Colon (tissue), 2 donors: ENCODE measurements around the gene S100P.

ENCODE experiments used
- FAIRE-seq: peaks from 2 replicates; lab custom pipeline; 2012; peaks lifted over from hg19 to GRCh38; lab: Jason Lieb, UNC
- donor health status: control.
- donor health status: control.

S100P gene

DNA sequence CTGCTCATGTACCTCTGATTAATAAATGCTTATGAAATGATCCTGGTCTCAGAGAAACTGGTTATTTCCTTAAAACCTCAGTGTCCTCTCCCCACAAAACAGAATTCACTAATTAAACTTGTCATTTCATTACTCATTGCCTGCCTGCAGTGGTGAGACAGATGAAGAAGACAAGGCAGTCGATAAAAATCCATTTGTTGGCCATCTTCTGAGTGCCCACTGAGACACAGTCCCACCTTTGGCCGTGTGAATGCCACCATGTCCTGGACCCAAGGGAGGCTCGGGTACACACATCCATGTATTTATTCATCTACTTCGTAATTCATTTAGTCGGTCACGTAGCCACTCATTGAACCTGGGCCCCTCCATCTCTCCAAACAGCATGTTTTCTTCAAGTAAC lies 3.5 kb downstream of the S100P start:
- FAIRE-seq = no peak

DNA sequence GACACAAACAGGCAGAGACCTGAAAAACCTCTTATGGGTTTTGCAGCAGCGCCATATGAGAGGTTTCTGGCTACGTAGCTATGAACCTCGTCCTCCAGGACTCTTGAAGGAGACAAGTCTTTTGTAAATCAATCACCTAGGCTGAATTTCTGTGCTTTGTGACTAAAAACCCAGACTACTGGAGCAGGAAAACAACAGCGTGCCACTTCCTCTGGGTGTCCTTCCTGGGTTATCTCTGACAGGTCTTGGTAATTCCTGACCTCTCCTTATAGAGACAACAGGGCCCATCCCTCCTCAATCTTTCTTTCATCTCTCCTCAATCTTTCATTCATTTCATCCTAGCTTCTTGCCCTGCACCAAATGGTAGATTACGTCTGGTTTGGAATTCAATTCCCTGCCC lies 5.7 kb downstream of the S100P start:
- FAIRE-seq = no peak

DNA sequence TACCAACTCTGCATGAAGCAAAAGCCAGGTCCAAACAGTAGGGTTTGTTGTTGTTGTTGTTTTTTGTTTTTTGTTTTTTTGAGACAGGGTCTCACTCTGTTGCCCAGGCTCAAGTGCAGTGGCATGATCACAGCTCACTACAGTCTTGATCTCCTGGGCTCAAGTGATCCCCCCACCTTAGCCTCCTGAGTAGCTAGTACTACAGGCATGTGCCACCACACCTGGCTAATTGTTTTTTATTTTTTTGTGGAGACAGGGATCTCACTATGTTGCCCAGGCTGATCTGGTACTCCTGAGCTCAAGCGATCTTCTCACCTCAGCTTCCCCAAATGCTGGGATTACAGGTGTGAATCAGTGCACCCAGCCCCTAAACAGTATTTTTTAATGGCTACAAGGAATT lies 6.2 kb downstream of the S100P start:
- no peak for FAIRE-seq

DNA sequence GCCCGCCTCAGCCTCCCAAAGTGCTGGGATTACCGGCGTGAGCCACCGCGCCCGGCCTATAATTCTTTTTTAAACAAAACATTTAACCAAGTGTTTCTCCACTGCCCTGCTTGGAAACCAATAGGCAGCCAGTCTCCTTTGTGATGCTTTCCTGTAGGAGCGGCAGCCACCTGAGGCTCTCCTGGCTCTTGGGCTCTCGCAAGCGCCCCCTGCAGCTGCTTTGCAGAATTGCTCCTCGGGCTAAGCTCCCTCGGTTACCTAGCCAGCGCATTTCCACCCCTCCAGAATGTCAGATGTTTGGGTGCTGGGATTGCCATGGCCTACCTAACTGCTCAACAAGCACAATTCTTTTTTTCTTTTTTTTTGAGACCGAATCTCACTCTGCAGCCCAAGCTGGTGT lies 7.7 kb downstream of the S100P start:
- no peak for FAIRE-seq

DNA sequence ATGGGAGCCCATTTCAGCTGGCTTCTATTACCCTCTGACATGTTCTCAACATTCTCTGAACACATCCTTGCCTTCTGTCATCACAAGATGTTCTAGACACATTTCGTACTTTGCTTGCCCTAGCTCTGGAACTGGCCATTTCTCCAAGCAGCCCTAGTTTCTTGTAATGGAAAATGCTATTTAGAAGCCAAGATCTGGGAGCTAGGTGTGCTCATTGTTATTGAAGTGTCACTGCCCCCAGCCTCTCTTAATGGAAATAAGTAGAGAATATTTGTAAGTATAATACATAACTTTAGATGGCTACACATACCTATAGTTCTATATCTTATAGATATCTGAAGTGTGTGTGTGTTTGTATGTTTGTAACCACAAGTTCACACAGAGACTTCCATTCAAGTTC lies 9.1 kb downstream of the S100P start:
- FAIRE-seq = no peak

DNA sequence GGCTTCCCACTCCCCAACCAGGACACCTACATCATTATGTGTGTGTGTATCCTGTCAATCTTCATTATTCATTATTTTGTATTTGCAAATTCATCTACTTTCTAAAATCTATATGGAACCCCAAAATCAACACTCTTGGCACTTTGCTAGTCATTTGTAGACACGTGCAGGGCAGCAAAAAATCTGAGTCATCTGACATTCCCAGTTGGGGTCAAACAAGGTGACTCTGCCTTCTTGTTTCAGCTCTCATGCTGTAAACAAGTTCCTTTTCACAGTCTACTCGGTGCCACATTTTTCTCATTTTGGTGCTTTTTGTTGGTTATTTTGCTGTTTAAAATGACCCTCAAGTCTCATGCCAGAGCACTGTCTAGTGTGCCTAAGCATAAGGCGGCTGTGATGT lies 10.1 kb downstream of the S100P start:
- FAIRE-seq = no peak

DNA sequence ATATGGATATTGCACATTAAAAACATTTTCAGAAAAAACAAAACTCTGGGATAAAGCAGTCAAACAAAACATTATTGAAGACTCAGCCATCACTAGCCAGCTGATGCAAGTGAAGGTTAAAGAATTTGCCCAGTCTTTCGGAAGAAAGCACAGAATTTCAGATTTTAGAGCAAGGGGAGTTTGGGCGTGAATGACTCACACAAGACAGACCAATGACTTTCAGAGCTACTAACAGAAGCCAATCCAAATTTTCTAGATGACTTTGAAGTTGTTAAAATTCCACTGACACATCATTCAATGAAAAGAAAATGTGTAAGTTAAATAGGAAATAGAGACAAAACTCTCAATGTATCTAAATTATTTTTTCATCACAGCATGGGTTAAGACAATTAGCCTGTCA lies 12.0 kb downstream of the S100P start:
- no peak for FAIRE-seq

DNA sequence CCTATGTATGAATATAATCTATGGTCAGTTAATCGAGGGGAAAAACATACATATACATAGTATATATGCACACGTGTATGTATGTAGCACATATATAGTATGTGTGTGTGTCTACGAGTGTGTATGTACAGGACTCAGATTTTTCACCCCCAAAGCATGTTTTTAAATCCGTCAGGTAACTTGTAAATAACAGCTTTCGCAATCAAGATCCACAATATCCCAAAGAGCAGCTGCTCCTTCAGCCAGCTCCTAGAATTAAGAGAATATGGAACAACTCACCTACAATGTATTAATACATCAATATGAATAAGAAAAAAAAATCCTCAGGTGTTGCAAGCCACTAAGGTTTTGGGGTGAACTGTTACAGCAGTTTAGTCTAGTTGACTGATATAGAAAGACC lies 12.5 kb downstream of the S100P start:
- FAIRE-seq = no peak

DNA sequence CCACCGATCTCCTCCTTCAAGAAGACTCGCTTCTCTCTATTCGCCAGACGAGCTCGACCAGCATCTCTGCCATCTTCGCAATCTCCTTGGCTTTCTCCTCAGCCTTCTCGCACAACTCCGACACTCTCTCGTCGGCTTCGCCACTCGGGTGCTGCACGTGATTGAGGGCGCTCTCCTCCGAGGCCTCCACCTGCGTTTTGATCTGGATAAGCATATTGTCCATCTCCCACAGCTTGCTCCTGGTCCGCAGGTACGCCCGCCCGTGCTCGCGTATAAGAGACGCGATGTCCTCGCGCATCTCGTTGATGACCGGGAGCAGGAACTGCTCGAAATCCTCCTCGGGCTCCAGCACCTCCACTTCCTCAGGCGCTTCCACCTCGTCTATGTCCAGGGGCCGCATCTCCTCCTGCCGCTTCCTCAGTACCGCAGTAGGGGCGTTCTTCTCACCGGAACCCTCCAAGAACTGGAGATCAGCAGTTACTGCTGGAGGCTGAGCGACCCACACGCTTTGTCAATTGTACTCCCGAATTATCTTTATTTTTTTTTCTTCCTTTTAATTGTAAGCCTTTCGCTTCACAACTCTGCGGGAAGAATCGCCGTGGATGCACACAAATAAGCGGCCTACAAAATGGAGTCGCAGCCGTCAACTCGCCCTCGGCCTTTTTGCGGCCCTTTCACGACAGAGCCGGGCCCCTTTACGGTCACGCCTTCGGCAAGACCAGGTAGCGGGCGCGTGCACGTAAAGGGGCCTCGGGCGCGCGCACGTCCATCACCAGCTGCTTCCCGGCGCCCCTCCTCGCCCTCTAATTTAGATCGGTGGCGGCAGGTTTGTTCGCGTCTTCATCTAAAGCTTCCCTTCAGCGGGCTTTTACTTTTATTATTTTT lies 15.8 kb downstream of the S100P start, which contains the start of gene MRFAP1L1:
Gene MRFAP1L1 (minus strand): TSS at position 636 of the 885 bp plus-strand sequence. CDS start 236 bp downstream, at position 400.
- no peak for FAIRE-seq

DNA sequence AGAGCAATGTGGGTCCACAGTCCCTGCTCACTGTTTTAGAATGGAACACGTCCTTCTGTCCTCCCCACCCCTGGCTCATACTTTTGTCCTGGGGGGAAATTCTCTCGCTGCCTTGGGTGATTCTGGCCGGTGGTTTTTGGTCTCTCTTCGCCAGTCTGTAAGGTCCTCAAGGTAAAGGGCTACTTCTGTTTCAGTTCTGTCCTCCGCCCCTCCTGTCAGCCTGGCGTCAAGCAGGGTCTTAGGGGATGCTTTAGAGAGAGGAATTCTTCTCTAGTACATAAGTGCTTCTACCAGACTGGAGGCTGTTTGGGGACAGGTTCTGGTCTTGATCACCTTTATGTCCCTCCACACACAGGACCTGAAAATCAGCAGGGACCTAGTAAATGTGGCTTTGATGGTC lies 16.6 kb downstream of the S100P start:
- no peak for FAIRE-seq

DNA sequence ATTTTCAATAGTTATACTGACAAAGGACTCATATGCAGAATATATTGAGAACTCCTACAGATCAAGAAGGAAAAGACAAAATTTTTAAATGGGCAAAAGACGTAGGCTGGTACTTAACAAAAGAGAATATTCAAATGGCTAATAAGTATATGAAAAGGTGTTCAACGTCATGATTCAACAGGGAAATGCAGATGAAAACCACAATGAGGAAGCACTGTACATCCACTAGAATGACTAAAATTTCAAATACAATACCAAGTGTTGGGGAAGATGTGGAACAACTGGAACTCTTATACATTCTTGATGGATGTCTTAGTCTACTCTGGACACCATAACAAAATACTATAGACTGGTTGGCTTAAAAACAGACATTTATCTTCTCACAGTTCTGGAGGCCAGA lies 17.3 kb downstream of the S100P start:
- FAIRE-seq = no peak

DNA sequence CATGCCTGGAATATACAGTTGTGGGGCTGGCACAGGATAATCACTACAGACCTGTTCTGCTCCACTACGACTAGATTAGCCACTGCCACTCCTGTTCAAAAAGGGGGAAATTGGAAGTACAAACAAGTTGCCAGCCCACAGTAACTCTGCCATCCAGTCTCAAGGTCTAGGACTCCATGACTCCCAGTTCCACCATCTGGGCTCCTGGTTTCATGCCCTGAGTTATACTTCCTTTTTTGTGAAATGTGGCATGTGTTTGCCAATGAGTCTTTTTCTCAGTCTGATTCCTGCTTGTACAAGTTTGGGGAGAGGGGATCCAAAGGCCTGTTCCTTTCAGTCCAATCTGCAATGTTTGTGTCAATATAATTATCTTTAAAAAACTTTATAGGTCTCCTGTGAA lies 21.3 kb downstream of the S100P start:
- no peak for FAIRE-seq

DNA sequence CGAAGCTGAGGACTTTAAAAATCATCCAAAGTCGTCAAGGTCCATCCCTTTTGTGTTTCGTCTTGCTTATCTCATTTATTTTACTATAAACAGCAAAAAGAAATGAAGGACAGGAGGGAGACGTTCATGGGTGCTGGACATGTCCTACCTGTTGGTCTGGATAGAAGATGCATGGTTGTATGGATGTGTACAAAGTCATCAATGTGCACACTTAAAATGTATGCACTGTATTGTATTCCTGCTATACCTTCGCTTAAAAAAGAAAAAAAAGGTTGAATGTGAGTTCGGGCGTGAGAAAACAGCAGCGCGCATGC lies 22.0 kb downstream of the S100P start:
- FAIRE-seq = no peak

DNA sequence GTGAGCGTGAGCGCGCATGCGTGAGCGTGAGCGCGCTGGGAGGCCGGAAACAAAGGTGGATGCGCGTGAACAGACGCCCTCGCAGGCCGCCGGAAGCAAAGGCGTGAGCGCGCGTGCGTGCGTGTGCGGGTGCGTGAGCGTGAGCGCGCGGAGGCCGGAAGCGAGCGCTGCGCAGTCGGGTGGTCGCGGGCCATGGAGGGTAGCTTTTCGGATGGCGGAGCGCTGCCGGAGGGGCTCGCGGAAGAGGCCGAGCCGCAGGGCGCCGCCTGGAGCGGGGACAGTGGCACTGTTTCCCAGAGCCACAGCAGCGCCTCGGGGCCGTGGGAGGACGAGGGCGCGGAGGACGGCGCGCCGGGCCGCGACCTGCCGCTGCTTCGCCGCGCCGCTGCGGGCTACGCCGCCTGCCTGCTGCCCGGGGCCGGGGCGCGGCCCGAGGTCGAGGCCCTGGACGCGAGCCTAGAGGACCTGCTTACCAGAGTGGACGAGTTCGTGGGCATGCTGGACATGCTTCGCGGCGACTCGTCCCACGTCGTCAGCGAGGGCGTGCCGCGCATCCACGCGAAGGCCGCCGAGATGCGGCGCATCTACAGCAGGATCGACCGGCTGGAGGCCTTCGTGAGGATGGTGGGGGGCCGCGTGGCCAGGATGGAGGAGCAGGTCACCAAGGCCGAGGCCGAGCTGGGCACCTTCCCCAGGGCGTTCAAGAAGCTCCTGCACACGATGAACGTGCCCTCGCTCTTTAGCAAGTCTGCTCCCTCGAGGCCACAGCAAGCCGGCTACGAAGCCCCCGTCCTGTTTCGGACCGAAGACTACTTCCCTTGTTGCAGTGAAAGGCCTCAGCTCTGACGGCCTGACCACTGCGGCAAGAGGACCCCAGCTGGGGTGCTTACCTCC lies 22.6 kb downstream of the S100P start, which contains the start of gene BLOC1S4:
Gene BLOC1S4 (plus strand): TSS at position 157 of the 894 bp plus-strand sequence. CDS start 36 bp downstream, at position 193.
- FAIRE-seq = no peak

DNA sequence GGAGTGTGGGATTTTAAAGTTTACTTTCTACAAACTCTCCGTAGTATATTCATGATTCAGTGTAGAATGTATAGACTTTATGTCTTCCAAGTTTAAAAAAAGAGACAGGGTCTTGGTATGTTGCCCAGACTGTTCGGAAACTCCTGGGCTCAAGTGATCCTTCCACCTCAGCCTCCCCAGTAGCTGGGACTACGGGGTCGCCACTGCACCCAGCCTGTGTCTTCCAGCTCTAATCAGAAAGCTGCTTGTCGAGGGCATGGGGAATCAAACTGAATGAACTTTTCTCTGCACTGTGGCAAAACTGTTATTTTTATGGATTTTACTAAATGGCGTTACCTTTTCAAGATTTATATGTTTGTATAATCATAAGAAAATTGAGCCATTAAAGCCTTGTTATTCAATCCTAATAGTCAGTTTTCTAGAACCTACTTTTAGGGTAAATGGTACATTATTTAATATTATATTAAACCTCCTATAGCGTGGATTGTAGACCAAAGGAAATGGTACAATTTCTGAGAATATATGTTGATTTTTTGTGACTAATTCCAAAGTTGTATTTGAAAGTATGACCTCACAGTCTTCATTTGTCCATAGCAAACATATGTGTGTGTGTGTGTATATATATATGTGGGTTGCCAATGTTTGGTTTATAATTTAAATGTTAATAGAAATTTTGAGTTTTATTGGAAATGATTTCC lies 23.4 kb downstream of the S100P start:
- FAIRE-seq = no peak

DNA sequence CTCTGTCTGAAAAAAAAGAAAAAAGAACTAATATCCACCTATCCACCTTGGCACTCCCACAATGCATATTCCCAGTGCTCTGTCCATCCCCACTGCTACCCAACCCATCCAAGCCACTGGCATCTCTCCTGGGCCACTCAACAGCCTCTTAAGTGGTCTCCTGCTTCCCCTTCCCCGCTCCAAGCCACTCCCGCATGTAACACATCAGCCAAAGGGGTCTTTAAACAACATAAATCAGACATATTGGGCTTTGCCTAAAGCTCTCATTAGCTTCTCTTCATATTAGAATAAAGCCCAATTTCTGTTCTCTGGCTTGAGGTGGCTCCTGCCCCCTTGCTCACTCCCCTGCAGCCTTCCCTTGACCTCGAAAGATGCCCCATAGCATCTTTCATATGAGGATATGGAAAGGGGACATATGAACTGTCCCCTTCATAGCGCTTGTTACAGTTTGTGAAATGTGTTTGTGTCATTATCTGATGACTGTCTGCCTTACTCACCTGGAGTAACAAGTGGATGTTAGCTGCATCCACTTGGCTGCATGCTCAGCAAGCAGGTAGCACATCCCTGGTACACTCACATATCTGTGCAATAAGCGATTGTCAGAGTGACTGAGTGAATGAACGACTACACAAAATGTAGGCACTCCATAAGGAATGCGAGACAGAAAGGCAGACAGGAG lies 25.4 kb downstream of the S100P start:
- FAIRE-seq = no peak

DNA sequence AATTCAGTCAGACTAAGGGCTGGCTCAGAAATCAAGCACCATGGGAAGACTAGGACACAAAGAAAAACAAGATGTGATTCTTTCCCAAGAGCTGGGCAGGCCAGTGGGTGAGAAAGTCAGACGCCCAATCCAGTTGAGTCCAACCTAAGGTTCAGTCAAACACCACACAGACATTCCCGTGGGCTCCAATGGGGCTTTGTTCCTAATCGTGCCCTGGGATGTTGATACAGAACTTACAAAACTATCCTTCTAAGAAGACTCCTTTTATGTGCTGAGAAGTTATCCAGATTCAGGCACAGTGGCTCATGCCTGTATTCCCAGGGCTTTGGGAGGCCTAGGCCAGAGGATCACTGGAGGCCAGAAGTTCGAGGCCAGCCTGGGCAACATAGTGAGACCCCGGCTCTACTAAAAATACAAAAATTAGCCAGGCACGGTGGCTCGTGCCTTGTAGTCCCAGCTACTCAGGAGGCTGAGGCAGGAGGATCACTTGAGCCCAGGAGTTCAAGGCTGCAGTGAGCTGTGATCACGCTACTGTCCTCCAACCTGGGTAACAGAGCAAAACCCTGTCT lies 26.0 kb downstream of the S100P start:
- no peak for FAIRE-seq

DNA sequence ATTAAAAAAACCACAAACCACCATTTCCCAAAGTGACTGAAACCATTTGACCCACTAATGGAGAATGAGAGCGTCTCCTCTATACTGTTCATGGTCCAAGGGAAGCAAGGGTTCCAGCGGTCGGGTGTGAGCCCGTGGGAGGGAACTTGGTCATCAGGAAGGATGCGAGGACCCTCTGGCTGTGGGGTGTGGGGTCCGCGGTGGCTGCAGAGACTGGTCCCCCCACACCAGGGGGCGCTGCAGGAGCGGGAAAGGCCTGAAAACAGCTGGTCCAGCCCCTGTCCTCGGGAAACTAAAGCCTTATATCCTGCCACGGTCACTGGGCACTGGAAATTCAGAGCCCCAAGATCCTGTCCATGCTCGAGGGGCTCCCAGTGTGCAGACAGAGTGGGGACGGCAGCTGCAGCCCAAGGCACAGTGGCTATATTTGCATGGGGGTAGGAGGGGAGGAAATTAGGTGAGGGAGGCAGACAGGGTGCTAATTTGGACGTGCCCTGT lies 26.6 kb downstream of the S100P start:
- no peak for FAIRE-seq

DNA sequence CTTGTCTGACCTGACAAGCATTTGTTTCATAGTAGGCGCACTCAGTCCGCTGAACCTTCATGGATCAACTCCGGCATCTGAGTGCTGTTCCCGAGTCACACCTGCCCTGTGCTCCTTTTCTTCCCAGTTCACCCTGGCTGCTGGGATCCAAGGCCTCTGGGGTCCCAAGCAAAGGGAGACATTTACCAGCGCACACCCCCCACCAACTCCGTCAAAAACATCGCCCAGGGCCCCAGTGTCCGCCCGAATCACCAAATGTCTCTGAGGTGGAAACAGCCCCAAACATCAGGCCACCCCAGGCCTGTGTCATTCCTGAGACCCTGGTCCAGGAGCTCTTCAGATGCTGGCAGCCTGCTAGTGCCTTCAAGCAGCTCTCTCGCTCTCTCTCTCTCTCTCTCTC lies 27.4 kb downstream of the S100P start:
- FAIRE-seq = no peak

DNA sequence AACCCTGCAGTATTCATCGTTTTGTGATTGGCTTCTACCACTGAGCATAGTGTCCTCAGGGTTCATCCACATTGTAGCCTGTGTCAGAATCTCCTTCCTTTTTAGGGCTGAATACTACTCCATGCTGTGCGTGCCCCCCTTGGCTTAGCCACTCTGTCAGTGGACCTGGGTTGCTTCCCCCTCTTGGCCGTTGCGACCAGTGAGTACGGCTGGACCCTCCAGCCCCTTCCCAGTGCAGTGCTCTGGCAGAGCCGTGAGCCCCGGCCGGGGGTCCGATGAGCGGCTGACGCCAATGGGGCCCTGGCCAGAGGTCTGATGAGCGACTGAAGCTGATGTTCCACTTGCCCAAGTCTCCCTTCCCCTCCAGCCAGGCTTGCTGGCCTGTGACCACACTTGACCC lies 29.2 kb downstream of the S100P start:
- FAIRE-seq = no peak

DNA sequence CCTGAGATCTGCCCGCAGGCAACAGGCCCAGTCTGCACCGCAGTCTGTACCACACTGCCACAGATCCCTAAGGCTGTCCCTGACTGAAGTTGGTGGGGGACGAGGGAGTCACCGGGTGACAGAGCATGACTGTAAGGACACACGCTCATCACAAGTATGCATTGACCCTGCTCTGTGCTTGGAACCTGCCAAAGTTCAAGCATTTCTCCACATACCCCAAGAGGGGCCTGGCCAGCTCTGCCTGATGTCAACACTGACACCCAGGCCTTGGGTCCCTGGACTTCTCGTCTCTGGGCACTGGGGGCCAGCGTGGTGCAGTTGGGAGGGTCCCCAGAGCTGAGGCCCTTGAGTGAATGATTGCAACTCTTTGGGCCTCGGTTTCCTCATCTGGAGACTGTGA lies 30.2 kb downstream of the S100P start:
- no peak for FAIRE-seq
